ENCODE data around the gene NTRK3.

Gene NTRK3

GRCh38 chr15:88208396-88208795 lies 48.1 kb downstream of the NTRK3 start:
- H3K27ac ChIP-seq (ENCODE audit: low read depth, low read length): no peak overlapping the region
- no peaks in the 10 kb centered on the region for H3K79me2 ChIP-seq (ENCODE audit: control insufficient read depth, low read length)

GRCh38 chr15:88207565-88207964 lies 49.0 kb downstream of the NTRK3 start:
- Histone ChIP-seq H3K9me2 (replicated peaks; ENCODE audit: control insufficient read depth, low read length) (no peaks in the 10 kb centered on the region), H3K4me2 (ENCODE audit: low read length) (no peak overlapping the region), H3K4me3 (ENCODE audit: low read length) (no peak overlapping the region), H3K4me1 (ENCODE audit: control insufficient read depth, low read length) (no peaks in the 10 kb centered on the region), H3K9me3 (ENCODE audit: control insufficient read depth, insufficient read depth, low read length) (no peaks in the 10 kb centered on the region), H3K27me3 (ENCODE audit: control insufficient read depth, low read length) (no peaks in the 10 kb centered on the region), H3K36me3 (ENCODE audit: control insufficient read depth, low read length) (no peaks in the 10 kb centered on the region), H3K27ac (ENCODE audit: low read depth, low read length) (no peak overlapping the region), H3F3A (ENCODE audit: control insufficient read depth, insufficient read depth) (no peaks in the 10 kb centered on the region), H4K20me1 (ENCODE audit: control insufficient read depth, insufficient read depth, low read depth, low read length) (no peaks in the 10 kb centered on the region), H3K79me2 (ENCODE audit: control insufficient read depth, low read length) (no peaks in the 10 kb centered on the region)
- TF ChIP-seq EZH2phosphoT487 (IDR thresholded peaks at IDR 0.05; ENCODE audit: borderline replicate concordance, low read length) (no peak), CTCF (IDR thresholded peaks at IDR 0.05; ENCODE audit: low read depth, low read length, poor library complexity, severe bottlenecking) (no peak)

More at GRCh38 chr15:88208396-88208795, 48.1 kb downstream of the NTRK3 start:
- Histone ChIP-seq H3K4me3 (ENCODE audit: low read length) (no peak overlapping the region), H3K4me1 (ENCODE audit: control insufficient read depth, low read length) (no peaks in the 10 kb centered on the region), H3K36me3 (ENCODE audit: control insufficient read depth, low read length) (no peaks in the 10 kb centered on the region), H3K9me3 (ENCODE audit: control insufficient read depth, insufficient read depth, low read length) (no peaks in the 10 kb centered on the region), H3K4me2 (ENCODE audit: low read length) (no peak overlapping the region), H3F3A (ENCODE audit: control insufficient read depth, insufficient read depth) (no peaks in the 10 kb centered on the region), H4K20me1 (ENCODE audit: control insufficient read depth, insufficient read depth, low read depth, low read length) (no peaks in the 10 kb centered on the region), H3K27me3 (ENCODE audit: control insufficient read depth, low read length) (no peaks in the 10 kb centered on the region), H3K9me2 (replicated peaks; ENCODE audit: control insufficient read depth, low read length) (no peaks in the 10 kb centered on the region)
- TF ChIP-seq EZH2phosphoT487 (IDR thresholded peaks at IDR 0.05; ENCODE audit: borderline replicate concordance, low read length) (no peak), CTCF (IDR thresholded peaks at IDR 0.05; ENCODE audit: low read depth, low read length, poor library complexity, severe bottlenecking) (no peak)

- TF ChIP-seq EZH2phosphoT487 (IDR thresholded peaks at IDR 0.05; ENCODE audit: borderline replicate concordance, low read length) (no peak), CTCF (IDR thresholded peaks at IDR 0.05; ENCODE audit: low read depth, low read length, poor library complexity, severe bottlenecking) (no peak)
- Histone ChIP-seq H3K4me3 (ENCODE audit: low read length) (no peak overlapping the region), H3K27ac (ENCODE audit: low read depth, low read length) (no peak overlapping the region), H3K36me3 (ENCODE audit: control insufficient read depth, low read length) (no peaks in the 10 kb centered on the region), H3K4me2 (ENCODE audit: low read length) (no peak overlapping the region), H3K9me2 (replicated peaks; ENCODE audit: control insufficient read depth, low read length) (no peaks in the 10 kb centered on the region), H3K9me3 (ENCODE audit: control insufficient read depth, insufficient read depth, low read length) (no peaks in the 10 kb centered on the region), H3F3A (ENCODE audit: control insufficient read depth, insufficient read depth) (no peaks in the 10 kb centered on the region), H3K27me3 (ENCODE audit: control insufficient read depth, low read length) (no peaks in the 10 kb centered on the region), H3K79me2 (ENCODE audit: control insufficient read depth, low read length) (no peaks in the 10 kb centered on the region), H4K20me1 (ENCODE audit: control insufficient read depth, insufficient read depth, low read depth, low read length) (no peaks in the 10 kb centered on the region), H3K4me1 (ENCODE audit: control insufficient read depth, low read length) (no peaks in the 10 kb centered on the region)
Observed at GRCh38 chr15:88204584-88204983, 52.0 kb downstream of the NTRK3 start.

- no peaks in the 10 kb centered on the region for H3K9me2 ChIP-seq (replicated peaks; ENCODE audit: control insufficient read depth, low read length)
- no peaks in the 10 kb centered on the region for H3K79me2 ChIP-seq (ENCODE audit: control insufficient read depth, low read length)
- H4K20me1 ChIP-seq (ENCODE audit: control insufficient read depth, insufficient read depth, low read depth, low read length): no peaks in the 10 kb centered on the region
- H3K4me3 ChIP-seq (ENCODE audit: low read length): no peak overlapping the region
- TF ChIP-seq CTCF (IDR thresholded peaks at IDR 0.05; ENCODE audit: low read depth, low read length, poor library complexity, severe bottlenecking) (no peak), EZH2phosphoT487 (IDR thresholded peaks at IDR 0.05; ENCODE audit: borderline replicate concordance, low read length) (no peak)
- no peak overlapping the region for H3K4me2 ChIP-seq (ENCODE audit: low read length)
- H3K27me3 ChIP-seq (ENCODE audit: control insufficient read depth, low read length): no peaks in the 10 kb centered on the region
- H3K9me3 ChIP-seq (ENCODE audit: control insufficient read depth, insufficient read depth, low read length): no peaks in the 10 kb centered on the region
- H3K36me3 ChIP-seq (ENCODE audit: control insufficient read depth, low read length): no peaks in the 10 kb centered on the region
- no peaks in the 10 kb centered on the region for H3F3A ChIP-seq (ENCODE audit: control insufficient read depth, insufficient read depth)
- H3K27ac ChIP-seq (ENCODE audit: low read depth, low read length): no peak overlapping the region
- no peaks in the 10 kb centered on the region for H3K4me1 ChIP-seq (ENCODE audit: control insufficient read depth, low read length)
Observed at GRCh38 chr15:88202231-88202630, 54.3 kb downstream of the NTRK3 start.
